OCI-LY1 (cell line): ENCODE results near the gene DMD.

ENCODE experiments used
- EZH2 ChIP-seq: fragments of 200-600 bp; sonication (generic), shearing (Covaris generic); IDR thresholded peaks from 2 replicates; pipeline ENCODE4 v1.8.0; 2017; ENCODE audit warnings: borderline replicate concordance, mixed run types, mild to moderate bottlenecking, antibody characterized with exemption, low read length, moderate library complexity, mixed read lengths
- TF ChIP-seq, protein P1 (sequence below): fragments of 200-600 bp; sonication (generic), shearing (Covaris generic); IDR thresholded peaks from 2 replicates; pipeline ENCODE4 v1.5.1; 2017; ENCODE audit warnings: mild to moderate bottlenecking, antibody characterized with exemption, low read length, moderate library complexity, mixed read lengths

DNA sequence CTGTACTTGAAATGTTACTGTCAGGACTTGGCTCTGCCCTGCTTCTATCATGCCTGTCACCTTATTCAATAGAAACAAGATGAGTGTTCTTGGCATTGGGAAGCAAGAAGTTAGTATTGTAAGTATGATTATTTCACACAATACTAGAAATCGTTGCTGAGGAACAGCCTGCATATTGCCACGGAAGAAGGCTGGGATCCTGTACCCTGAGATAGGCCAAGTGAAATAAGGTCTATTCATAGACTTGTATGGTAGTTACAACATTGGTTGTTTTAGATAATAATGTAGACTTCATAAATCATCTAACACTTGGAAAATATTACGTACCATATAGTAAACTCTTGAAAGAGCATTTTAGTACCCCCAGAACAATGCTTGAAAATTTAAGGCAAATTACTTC lies 215.9 kb downstream of the DMD start:
- no peak for TF ChIP-seq EZH2
- TF ChIP-seq, protein P1, sequence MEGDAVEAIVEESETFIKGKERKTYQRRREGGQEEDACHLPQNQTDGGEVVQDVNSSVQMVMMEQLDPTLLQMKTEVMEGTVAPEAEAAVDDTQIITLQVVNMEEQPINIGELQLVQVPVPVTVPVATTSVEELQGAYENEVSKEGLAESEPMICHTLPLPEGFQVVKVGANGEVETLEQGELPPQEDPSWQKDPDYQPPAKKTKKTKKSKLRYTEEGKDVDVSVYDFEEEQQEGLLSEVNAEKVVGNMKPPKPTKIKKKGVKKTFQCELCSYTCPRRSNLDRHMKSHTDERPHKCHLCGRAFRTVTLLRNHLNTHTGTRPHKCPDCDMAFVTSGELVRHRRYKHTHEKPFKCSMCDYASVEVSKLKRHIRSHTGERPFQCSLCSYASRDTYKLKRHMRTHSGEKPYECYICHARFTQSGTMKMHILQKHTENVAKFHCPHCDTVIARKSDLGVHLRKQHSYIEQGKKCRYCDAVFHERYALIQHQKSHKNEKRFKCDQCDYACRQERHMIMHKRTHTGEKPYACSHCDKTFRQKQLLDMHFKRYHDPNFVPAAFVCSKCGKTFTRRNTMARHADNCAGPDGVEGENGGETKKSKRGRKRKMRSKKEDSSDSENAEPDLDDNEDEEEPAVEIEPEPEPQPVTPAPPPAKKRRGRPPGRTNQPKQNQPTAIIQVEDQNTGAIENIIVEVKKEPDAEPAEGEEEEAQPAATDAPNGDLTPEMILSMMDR = no peak
